DMS153 treated with DMSO at 0.1 percent for 48 hours (cell line): ENCODE data around the gene GTF2A1L.

Source experiments
- DNase-seq: peaks from one replicate; lab custom pipeline; 2025; ENCODE audit not compliant: unreplicated experiment; lab: John Stamatoyannopoulos, UW

GTF2A1L gene

GRCh38 chr2:48727560-48727959 lies 109.9 kb downstream of the GTF2A1L start:
- no peak for DNase-seq

- no peak for DNase-seq
Observed at GRCh38 chr2:48728295-48728694, 110.6 kb downstream of the GTF2A1L start.

- DNase-seq, result no peak
Observed at GRCh38 chr2:48728840-48729239, 111.2 kb downstream of the GTF2A1L start.
